H9 (cell line): ENCODE results near the gene OR1J1. TPM values are rescaled to one million over a fixed set of nuclear protein-coding genes. Genes with fewer than 3 reads are reported as not detected.

Experiments
- DNase-seq: peaks from one replicate; pipeline ENCODE4 v3.0.0-alpha.2; 2017
- H2AFZ ChIP-seq: one replicate; pipeline ENCODE4 v1.6.1; 2013; ENCODE audit warnings: mild to moderate bottlenecking, low read length, control low read depth, moderate library complexity
- H2AK5ac ChIP-seq: 2 replicates; pipeline ENCODE4 v1.6.1; 2013; ENCODE audit warnings: low read length, control low read depth, mixed read lengths; ENCODE audit not compliant: insufficient read length
- H2BK120ac ChIP-seq: one replicate; pipeline ENCODE4 v1.6.1; 2013; ENCODE audit warnings: low read depth, mild to moderate bottlenecking, low read length, control low read depth, inconsistent platforms; ENCODE audit not compliant: poor library complexity, severe bottlenecking
- H2BK12ac ChIP-seq: 2 replicates; pipeline ENCODE4 v1.6.1; 2013; ENCODE audit warnings: low read length, control low read depth, mixed read lengths, low read depth; ENCODE audit not compliant: insufficient read length
- H2BK15ac ChIP-seq: 2 replicates; pipeline ENCODE4 v1.6.1; 2013; ENCODE audit warnings: low read depth, low read length, control low read depth
- H2BK20ac ChIP-seq: one replicate; pipeline ENCODE4 v1.6.1; 2013; ENCODE audit warnings: low read depth, mild to moderate bottlenecking, low read length, control low read depth, inconsistent platforms; ENCODE audit not compliant: poor library complexity, severe bottlenecking
- H2BK5ac ChIP-seq: 2 replicates; pipeline ENCODE4 v1.6.1; 2013; ENCODE audit warnings: low read length, control low read depth, mixed read lengths; ENCODE audit not compliant: insufficient read length
- H3K14ac ChIP-seq: 2 replicates; pipeline ENCODE4 v1.6.1; 2013; ENCODE audit warnings: low read length, control low read depth; ENCODE audit not compliant: insufficient read depth
- H3K18ac ChIP-seq: 2 replicates; pipeline ENCODE4 v1.6.1; 2013; ENCODE audit warnings: low read depth, mild to moderate bottlenecking, mixed read lengths, low read length, control low read depth; ENCODE audit not compliant: insufficient read length
- H3K23ac ChIP-seq: 2 replicates; pipeline ENCODE4 v1.6.1; 2013; ENCODE audit warnings: low read length, control low read depth, mixed read lengths, low read depth; ENCODE audit not compliant: insufficient read length
- H3K23me2 ChIP-seq: 2 replicates; pipeline ENCODE4 v1.6.1; 2013; ENCODE audit warnings: low read depth, mild to moderate bottlenecking, mixed read lengths, low read length, control low read depth; ENCODE audit not compliant: insufficient read length, poor library complexity, severe bottlenecking
- H3K27ac ChIP-seq: 2 replicates; pipeline ENCODE4 v1.5.1; 2013; ENCODE audit warnings: low read length, control low read depth, mixed read lengths, low read depth; ENCODE audit not compliant: insufficient read length
- H3K27me3 ChIP-seq: 2 replicates; pipeline ENCODE4 v1.6.1; 2013; ENCODE audit warnings: low read length, control low read depth, inconsistent platforms; ENCODE audit not compliant: insufficient read depth
- H3K4ac ChIP-seq: 2 replicates; pipeline ENCODE4 v1.6.1; 2013; ENCODE audit warnings: low read depth, mild to moderate bottlenecking, control low read depth, inconsistent platforms, low read length, moderate library complexity
- H3K4me1 ChIP-seq: 2 replicates; pipeline ENCODE4 v1.6.1; 2013; ENCODE audit warnings: low read length, control low read depth, inconsistent platforms; ENCODE audit not compliant: insufficient read depth
- H3K4me2 ChIP-seq: 2 replicates; pipeline ENCODE4 v1.6.1; 2013; ENCODE audit warnings: low read length, control low read depth, mixed read lengths; ENCODE audit not compliant: insufficient read length, insufficient read depth
- H3K56ac ChIP-seq: 2 replicates; pipeline ENCODE4 v1.6.1; 2013; ENCODE audit warnings: low read depth, mild to moderate bottlenecking, mixed read lengths, low read length, control low read depth; ENCODE audit not compliant: insufficient read length
- H3K79me1 ChIP-seq: 2 replicates; pipeline ENCODE4 v1.6.1; 2013; ENCODE audit warnings: low read depth, mild to moderate bottlenecking, moderate library complexity, low read length, control low read depth, inconsistent platforms; ENCODE audit not compliant: insufficient read depth, poor library complexity, severe bottlenecking
- H3K79me2 ChIP-seq: 2 replicates; pipeline ENCODE4 v1.6.1; 2013; ENCODE audit warnings: low read length, control low read depth, inconsistent platforms; ENCODE audit not compliant: insufficient read depth
- H3K9ac ChIP-seq: 2 replicates; pipeline ENCODE4 v1.6.1; 2013; ENCODE audit warnings: low read length, control low read depth, mixed read lengths; ENCODE audit not compliant: insufficient read length; ENCODE audit errors: extremely low read depth
- H3K9me3 ChIP-seq: one replicate; pipeline ENCODE4 v1.6.1; 2013; ENCODE audit warnings: low read depth, low read length, inconsistent platforms; ENCODE audit not compliant: control insufficient read depth
- H3T11ph ChIP-seq: one replicate; pipeline ENCODE4 v1.6.1; 2013; ENCODE audit warnings: mild to moderate bottlenecking, low read length, control low read depth, inconsistent platforms
- H4K20me1 ChIP-seq: one replicate; pipeline ENCODE4 v1.6.1; 2013; ENCODE audit not compliant: control insufficient read depth, insufficient read length, insufficient read depth
- H4K5ac ChIP-seq: 2 replicates; pipeline ENCODE4 v1.6.1; 2013; ENCODE audit warnings: low read depth, mild to moderate bottlenecking, mixed read lengths, low read length, control low read depth; ENCODE audit not compliant: insufficient read length
- H4K8ac ChIP-seq: replicated peaks from 2 replicates; pipeline ENCODE4 v1.6.1; 2013; ENCODE audit warnings: low read length, control low read depth, mixed read lengths, low read depth; ENCODE audit not compliant: insufficient read length
- H4K91ac ChIP-seq: 2 replicates; pipeline ENCODE4 v1.6.1; 2013; ENCODE audit warnings: low read depth, mild to moderate bottlenecking, moderate library complexity, mixed read lengths, low read length, control low read depth; ENCODE audit not compliant: insufficient read length
- H3K27ac Mint-ChIP-seq, 3 experiments: 2 replicates in 2 of 3; 3 replicates in 1 of 3; pipeline ENCODE4 v1.8.0; 2020 to 2021; ENCODE audit warnings: mixed read lengths in 3 of 3, mild to moderate bottlenecking in 1 of 3, moderate library complexity in 1 of 3
- H3K27me3 Mint-ChIP-seq: 2 replicates; pipeline ENCODE4 v1.8.0; 2021; ENCODE audit warnings: low read depth, mild to moderate bottlenecking, moderate library complexity, mixed read lengths
- H3K36me3 Mint-ChIP-seq, 3 experiments: 2 replicates in 2 of 3; 3 replicates in 1 of 3; pipeline ENCODE4 v1.8.0; 2020 to 2021; ENCODE audit warnings: low read depth in 3 of 3, mixed read lengths in 3 of 3; ENCODE audit not compliant: insufficient read depth in 1 of 3
- H3K4me1 Mint-ChIP-seq, 2 experiments: 2 replicates each; pipeline ENCODE4 v1.8.0; 2020; ENCODE audit warnings: mixed read lengths in 2 of 2
- H3K4me3 Mint-ChIP-seq, 2 experiments: 2 replicates in 1 of 2; 3 replicates in 1 of 2; pipeline ENCODE4 v1.8.0; 2020 to 2021; ENCODE audit warnings: mild to moderate bottlenecking in 2 of 2, mixed read lengths in 2 of 2, moderate library complexity in 1 of 2
- H3K9me3 Mint-ChIP-seq, 2 experiments: 2 replicates in 1 of 2; 3 replicates in 1 of 2; pipeline ENCODE4 v1.8.0; 2020; ENCODE audit warnings: mild to moderate bottlenecking in 2 of 2, mixed read lengths in 2 of 2, moderate library complexity in 1 of 2
- CTCF ChIP-seq: fragments of 200-600 bp; sonication (generic); conservative IDR thresholded peaks from 3 replicates; pipeline ENCODE4 v1.8.0; 2021; ENCODE audit warnings: antibody characterized with exemption, mild to moderate bottlenecking
- WGBS: extraction: QIAGEN DNeasy Blood & Tissue Kit; methylation state at CpG from one replicate; pipeline ENCODE4 v1.1.7; 2013; ENCODE audit warnings: missing lambda C conversion rate, low lambda C conversion rate, mixed read lengths; ENCODE audit not compliant: insufficient read length; ENCODE audit errors: extremely low coverage; 5-methylcytosine and 5-hydroxymethylcytosine counted together
- total RNA-seq: library from RNA; stranded (reverse); gene quantifications from 2 replicates; pipeline ENCODE4 v1.2.1, GENCODE V29; 2021

The OR1J1 gene
- total RNA-seq, 1 experiment from 2014 or later, result not detected

- Histone ChIP-seq H3K56ac (no peak overlapping the region), H3K18ac (peak overlapping the region; percentile 35), H4K20me1 (no peaks in the 10 kb centered on the region), H4K91ac (no peak overlapping the region), H3K79me2 (no peaks in the 10 kb centered on the region), H3K23me2 (no peaks in the 10 kb centered on the region), H3K23ac (no peak overlapping the region), H4K8ac (no peak overlapping the region), H4K5ac (no peak overlapping the region), H3K27me3 (no peaks in the 10 kb centered on the region), H3K9me3 (peaks cover 33% of the 10 kb centered on the region), H3K79me1 (no peaks in the 10 kb centered on the region), H3K4me2 (no peak overlapping the region), H2AFZ (no peak overlapping the region), H2BK12ac (no peak overlapping the region), H3K4me1 (no peaks in the 10 kb centered on the region), H2BK20ac (no peak overlapping the region), H3K27ac (no peak overlapping the region), H3K9ac (no peak overlapping the region), H2AK5ac (no peak overlapping the region), H2BK15ac (no peak overlapping the region), H3K4ac (no peak overlapping the region), H3T11ph (no peak overlapping the region), H2BK5ac (no peak overlapping the region), H3K14ac (no peak overlapping the region), H2BK120ac (no peak overlapping the region)
- Mint-ChIP-seq H3K4me1 (no peaks in the 10 kb centered on the region), H3K36me3 (peaks cover 0 to 9% (median 0%) of the 10 kb centered on the region in 3 experiments; a peak in 3 of 7 replicates), H3K27ac (no peak overlapping the region), H3K9me3 (peaks cover 82 to 84% of the 10 kb centered on the region in 2 experiments), H3K4me3 (no peak overlapping the region), H3K27me3 (no peaks in the 10 kb centered on the region)
- peak; percentile 80 for DNase-seq
- TF ChIP-seq CTCF, result peak; percentile 67
- WGBS, result no CpG with 5 or more reads among the region's 2 CpGs
These were observed 21.2 kb upstream of the OR1J1 start for GRCh38 chr9:122498883-122499288.
